Brain pericyte (primary cell): Measurements from ENCODE around the gene GJD4.

Experiments used
- DNase-seq: peaks from one replicate; pipeline ENCODE4 v3.0.0-alpha.2; 2012; ENCODE audit warnings: low read depth, low spot score

Gene GJD4

GRCh38 chr10:35657621-35658020 lies 52.5 kb downstream of the GJD4 start:
- no peak for DNase-seq
